IMR-90 (cell line): ENCODE measurements around the gene PIP4P1. TPM values are rescaled to one million over a fixed set of nuclear protein-coding genes. Genes with fewer than 3 reads are reported as not detected.

Source experiments
- ATAC-seq: fragments of 200-7000 bp; cut with Tn5 transposase; 2 replicates; pipeline ENCODE4 v1.9.1; 2020; ENCODE audit warnings: low read depth, mild to moderate bottlenecking, moderate library complexity
- BruUV-seq: library from RNA; stranded (reverse); fragments of 400-500 nt; replicated peaks from 2 replicates; lab custom pipeline; 2021; lab: Mats Ljungman, UMichigan
- CTCF ChIA-PET: fragments of 300-600 bp; formaldehyde crosslinking; extraction: SDS; loops from one replicate; lab custom pipeline; 2021; ENCODE audit warnings: antibody characterized with exemption; lab: Yijun Ruan, JAX
- POLR2A ChIA-PET: fragments of 300-600 bp; sonication (Branson Sonifier 250); formaldehyde crosslinking; loops from one replicate; lab custom pipeline; 2022; ENCODE audit warnings: antibody characterized with exemption; ENCODE audit not compliant: unreplicated experiment; lab: Charles Lee
- DNase-seq: peaks from one replicate; pipeline ENCODE4 v3.0.0; 2013
- H2AFZ ChIP-seq: replicated peaks from 2 replicates; pipeline ENCODE3; 2013; ENCODE audit warnings: low read length, mild to moderate bottlenecking; ENCODE audit not compliant: poor library complexity
- H2AK5ac ChIP-seq: 2 replicates; pipeline ENCODE4 v1.6.1; 2013; ENCODE audit warnings: low read depth, low read length, inconsistent platforms
- H2AK9ac ChIP-seq: replicated peaks from 2 replicates; pipeline ENCODE3; 2013; ENCODE audit warnings: mild to moderate bottlenecking, low read depth, low read length, moderate library complexity; ENCODE audit not compliant: poor library complexity
- H2BK120ac ChIP-seq: 2 replicates; pipeline ENCODE4 v1.6.1; 2013; ENCODE audit warnings: low read depth, low read length, inconsistent platforms
- H2BK15ac ChIP-seq: 3 replicates; pipeline ENCODE4 v1.6.1; 2013; ENCODE audit warnings: low read depth, low read length, inconsistent platforms
- H2BK20ac ChIP-seq: 2 replicates; pipeline ENCODE4 v1.6.1; 2013; ENCODE audit warnings: low read depth, mild to moderate bottlenecking, inconsistent platforms, low read length, moderate library complexity
- H2BK5ac ChIP-seq: 2 replicates; pipeline ENCODE4 v1.6.1; 2013; ENCODE audit warnings: mild to moderate bottlenecking, low read depth, low read length, inconsistent platforms; ENCODE audit not compliant: poor library complexity, severe bottlenecking
- H3K14ac ChIP-seq: replicated peaks from 2 replicates; pipeline ENCODE4 v1.6.1; 2013; ENCODE audit warnings: low read depth, low read length, inconsistent platforms
- H3K18ac ChIP-seq: 2 replicates; pipeline ENCODE4 v1.6.1; 2013; ENCODE audit warnings: low read depth, low read length, control low read depth
- H3K23ac ChIP-seq: 2 replicates; pipeline ENCODE4 v1.6.1; 2013; ENCODE audit warnings: low read depth, low read length, inconsistent platforms
- H3K27ac ChIP-seq: 2 replicates; pipeline ENCODE4 v1.5.1; 2013; ENCODE audit warnings: mild to moderate bottlenecking, control low read depth, low read length; ENCODE audit not compliant: insufficient read depth
- H3K27me3 ChIP-seq: 2 replicates; pipeline ENCODE4 v1.6.1; 2013; ENCODE audit warnings: low read length; ENCODE audit not compliant: control insufficient read depth, insufficient read depth
- H3K36me3 ChIP-seq: 2 replicates; pipeline ENCODE4 v1.6.1; 2013; ENCODE audit warnings: low read length, mixed read lengths; ENCODE audit not compliant: control insufficient read depth, insufficient read depth
- H3K4ac ChIP-seq: 2 replicates; pipeline ENCODE4 v1.6.1; 2013; ENCODE audit warnings: low read depth, low read length, inconsistent platforms
- H3K4me1 ChIP-seq: 2 replicates; pipeline ENCODE4 v1.6.1; 2013; ENCODE audit warnings: low read length, mixed read lengths; ENCODE audit not compliant: control insufficient read depth, insufficient read depth
- H3K4me2 ChIP-seq: 2 replicates; pipeline ENCODE4 v1.6.1; 2013; ENCODE audit warnings: low read depth, mild to moderate bottlenecking, control low read depth, low read length, moderate library complexity
- H3K4me3 ChIP-seq: 2 replicates; pipeline ENCODE4 v1.5.1; 2013; ENCODE audit warnings: low read depth, mild to moderate bottlenecking, control low read depth, low read length, moderate library complexity; ENCODE audit not compliant: insufficient read depth
- H3K56ac ChIP-seq: 2 replicates; pipeline ENCODE4 v1.6.1; 2013; ENCODE audit warnings: low read length, inconsistent platforms; ENCODE audit not compliant: insufficient read depth; ENCODE audit errors: extremely low read depth
- H3K79me1 ChIP-seq, 2 experiments: 2 replicates each; pipeline ENCODE4 v1.6.1; 2013; ENCODE audit warnings: low read length in 2 of 2, inconsistent platforms in 1 of 2, low read depth in 1 of 2
- H3K9ac ChIP-seq: 2 replicates; pipeline ENCODE4 v1.6.1; 2013; ENCODE audit warnings: low read depth, low read length, control low read depth
- H3K9me1 ChIP-seq: 2 replicates; pipeline ENCODE4 v1.6.1; 2013; ENCODE audit warnings: low read length, inconsistent platforms; ENCODE audit not compliant: insufficient read depth
- H3K9me3 ChIP-seq: 2 replicates; pipeline ENCODE4 v1.6.1; 2013; ENCODE audit warnings: low read length; ENCODE audit not compliant: control insufficient read depth, insufficient read depth
- H4K20me1 ChIP-seq: 2 replicates; pipeline ENCODE4 v1.6.1; 2013; ENCODE audit warnings: low read length, inconsistent platforms; ENCODE audit not compliant: insufficient read depth
- H4K5ac ChIP-seq: 2 replicates; pipeline ENCODE4 v1.6.1; 2013; ENCODE audit warnings: mild to moderate bottlenecking, low read depth, low read length, control low read depth
- H4K8ac ChIP-seq, 2 experiments: 2 replicates each; pipeline ENCODE4 v1.6.1; 2013; ENCODE audit warnings: low read depth in 2 of 2, low read length in 2 of 2, control low read depth in 1 of 2, inconsistent platforms in 1 of 2
- H4K91ac ChIP-seq: 2 replicates; pipeline ENCODE4 v1.6.1; 2013; ENCODE audit warnings: low read depth, low read length, inconsistent platforms; ENCODE audit not compliant: insufficient read depth
- BHLHE40 ChIP-seq: fragments of 150-350 bp; IDR thresholded peaks from 2 replicates; pipeline ENCODE4 v1.6.1; 2016; ENCODE audit warnings: mild to moderate bottlenecking, low read depth, low read length
- CEBPB ChIP-seq: IDR thresholded peaks from 2 replicates; pipeline ENCODE4 v1.6.1; 2012; ENCODE audit warnings: low read depth, low read length, improper control_type of control experiment
- CHD1 ChIP-seq: IDR thresholded peaks from 2 replicates; pipeline ENCODE4 v1.6.1; 2012; ENCODE audit warnings: low read depth, low read length, improper control_type of control experiment
- FOS ChIP-seq: fragments of 150-350 bp; IDR thresholded peaks from 2 replicates; pipeline ENCODE4 v1.6.1; 2016; ENCODE audit warnings: low read depth, low read length
- MAFK ChIP-seq: IDR thresholded peaks from 2 replicates; pipeline ENCODE4 v1.6.1; 2012; ENCODE audit warnings: low read depth, low read length, improper control_type of control experiment
- MAZ ChIP-seq: IDR thresholded peaks from 2 replicates; pipeline ENCODE4 v1.6.1; 2012; ENCODE audit warnings: low read depth, mild to moderate bottlenecking, low read length, improper control_type of control experiment, moderate library complexity, borderline replicate concordance
- MXI1 ChIP-seq: IDR thresholded peaks from 2 replicates; pipeline ENCODE4 v1.6.1; 2012; ENCODE audit warnings: low read depth, mild to moderate bottlenecking, low read length, moderate library complexity, borderline replicate concordance
- NFE2L2 ChIP-seq: fragments of 150-350 bp; IDR thresholded peaks from 2 replicates; pipeline ENCODE4 v1.6.1; 2016; ENCODE audit warnings: low read depth, mild to moderate bottlenecking, low read length
- POLR2A ChIP-seq: IDR thresholded peaks from 2 replicates; pipeline ENCODE4 v1.6.1; 2012; ENCODE audit warnings: mild to moderate bottlenecking, low read depth, low read length
- RCOR1 ChIP-seq: IDR thresholded peaks from 2 replicates; pipeline ENCODE4 v1.6.1; 2012; ENCODE audit warnings: mild to moderate bottlenecking, low read length, improper control_type of control experiment; ENCODE audit not compliant: insufficient replicate concordance
- RFX5 ChIP-seq: IDR thresholded peaks from 2 replicates; pipeline ENCODE4 v1.8.0; 2012; ENCODE audit warnings: low read depth, mild to moderate bottlenecking, low read length, moderate library complexity
- SMC3 ChIP-seq: fragments of 150-350 bp; IDR thresholded peaks from 2 replicates; pipeline ENCODE4 v1.6.1; 2016; ENCODE audit warnings: low read depth, mild to moderate bottlenecking, antibody characterized with exemption, low read length, moderate library complexity
- WGBS, 2 experiments: methylation state at CpG; one replicate each; pipeline versions ENCODE4 v1.1.5 to v1.1.7; 2013; ENCODE audit warnings: missing lambda C conversion rate in 2 of 2; ENCODE audit not compliant: insufficient read length in 1 of 2; ENCODE audit errors: extremely low coverage in 2 of 2; 5-methylcytosine and 5-hydroxymethylcytosine counted together
- dilution Hi-C: fragments of 300-500 bp; cut with HindIII; formaldehyde crosslinking; loops from one replicate; pipeline ENCODE4 v1.14.3; 2018; ENCODE audit warnings: low sequenced_read_pairs; ENCODE audit not compliant: unreplicated experiment
- in situ Hi-C: fragments of 300-500 bp; cut with MboI; formaldehyde crosslinking; loops from 3 replicates; pipeline ENCODE4 v1.14.3; 2019; ENCODE audit warnings: low sequenced_read_pairs, inconsistent platforms, mixed read lengths
- intact Hi-C: fragments of 100-400 bp; cut with micrococcal nuclease; formaldehyde crosslinking; loops from 2 replicates; pipeline ENCODE4 v1.10.0; 2022
- polyA plus RNA-seq, 3 experiments: library from polyadenylated mRNA; depleted of rRNA; stranded (reverse); fragments of >200 nt; gene quantifications; 2 replicates each; pipeline ENCODE4 v1.2.3, GENCODE V29; 2012; ENCODE audit warnings: low replicate concordance in 1 of 3
- total RNA-seq: library from RNA; depleted of rRNA; stranded (reverse); fragments of >200 nt; gene quantifications from 2 replicates; pipeline ENCODE4 v1.2.3, GENCODE V29; 2012
- TF ChIP-seq, protein P1 (sequence below): fragments of 150-350 bp; IDR thresholded peaks from 2 replicates; pipeline ENCODE4 v1.6.1; 2017; ENCODE audit warnings: mild to moderate bottlenecking, antibody characterized with exemption, low read length, low read depth
- TF ChIP-seq, protein P2 (sequence below): fragments of 150-350 bp; IDR thresholded peaks from 2 replicates; pipeline ENCODE4 v1.6.1; 2016; ENCODE audit warnings: low read depth, mild to moderate bottlenecking, low read length, moderate library complexity, borderline replicate concordance
- TF ChIP-seq, protein P3 (sequence below): conservative IDR thresholded peaks from 2 replicates; pipeline ENCODE4 v1.5.1; 2012; ENCODE audit warnings: mild to moderate bottlenecking, low read depth, low read length, improper control_type of control experiment

PIP4P1 gene
- total and polyA plus RNA-seq, 2 of the 4 experiments (the other 2 are of a cell fraction), result 15.2 to 27.8 TPM

DNA sequence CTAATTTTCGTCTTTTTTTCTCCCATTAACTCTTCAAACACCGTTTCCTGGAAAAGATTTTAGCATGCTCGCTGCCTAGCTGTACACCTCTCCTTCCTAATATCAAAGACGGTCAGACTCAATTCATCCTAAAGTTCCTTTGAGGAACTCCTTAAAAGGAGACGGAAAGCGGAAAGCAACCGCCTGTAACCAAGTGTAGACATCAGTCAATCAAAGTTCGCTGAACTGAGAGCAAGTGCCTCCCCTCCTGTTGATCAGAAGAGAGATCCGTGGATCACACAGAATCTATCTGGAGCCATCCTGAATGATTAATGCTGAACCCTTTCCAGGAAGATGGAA, 47.5 kb downstream of the PIP4P1 start:
- H3K4me2 ChIP-seq, result peak overlapping the region; percentile 99
- H3K36me3 ChIP-seq, result no peaks in the 10 kb centered on the region
- no peak overlapping the region for H2AK9ac ChIP-seq
- peak overlapping the region; percentile 81 to 92 for H4K8ac ChIP-seq
- no peaks in the 10 kb centered on the region for H3K9me3 ChIP-seq
- H3K4me1 ChIP-seq, result peaks cover 6% of the 10 kb centered on the region
- peak; percentile 1; the same call in 1 of the 2 replicates for ATAC-seq
- H3K18ac ChIP-seq, result peak overlapping the region; percentile 31; the same call in 1 of the 2 replicates
- 0 out of 2 replicates have a peak, but pooled peaks cover 2% of the 10 kb centered on the region for H3K27me3 ChIP-seq
- peak overlapping the region; percentile 87 for H4K5ac ChIP-seq
- H3K9ac ChIP-seq, result peak overlapping the region; percentile 66
- no TSS peak for BruUV-seq
- ChIA-PET POLR2A (no interaction called here), CTCF (interaction anchor here (0.6 kb wide), 1 partner anchor 73 kb away, joined by 3 read pairs; no protein-coding TSS in a partner anchor)
- no peak overlapping the region for H2AK5ac ChIP-seq
- H3K23ac ChIP-seq, result peak overlapping the region; percentile 61
- in situ Hi-C loops, result loop anchor here (5.0 to 10.0 kb wide), 2 partner anchors 199 to 271 kb away; partner anchors contain the start of genes ANG and RNASE4
- peak overlapping the region; percentile 78 for H3K14ac ChIP-seq
- H3K79me1 ChIP-seq, result peaks cover 4 to 21% of the 10 kb centered on the region in 2 experiments; a peak in 3 of 4 replicates
- peak overlapping the region; percentile 81 for H3K56ac ChIP-seq
- H3K27ac ChIP-seq, result peak overlapping the region; percentile 98
- no peaks in the 10 kb centered on the region for H4K20me1 ChIP-seq
- H3K4ac ChIP-seq, result peak overlapping the region; percentile 30
- no peak overlapping the region for H2BK20ac ChIP-seq
- peak overlapping the region; percentile 13; the same call in 1 of the 3 replicates for H2BK15ac ChIP-seq
- 0 out of 2 replicates have a peak, but pooled peaks cover 4% of the 10 kb centered on the region for H3K9me1 ChIP-seq
- dilution Hi-C loops, result no loop called here
- peak overlapping the region; percentile 43 for H2BK120ac ChIP-seq
- peak overlapping the region; percentile 60 for H4K91ac ChIP-seq
- WGBS, 2 experiments, result 7% methylated on average over 3 of the region's 9 CpGs; no CpG with 5 or more reads in 1 of the 2 experiments
- TF ChIP-seq SMC3 (no peak), RFX5 (no peak), CEBPB (no peak), RCOR1 (no peak), BHLHE40 (no peak), POLR2A (no peak), MAZ (no peak), CHD1 (no peak), NFE2L2 (no peak), FOS (no peak), MAFK (no peak), MXI1 (no peak)
- TF ChIP-seq, protein P1, sequence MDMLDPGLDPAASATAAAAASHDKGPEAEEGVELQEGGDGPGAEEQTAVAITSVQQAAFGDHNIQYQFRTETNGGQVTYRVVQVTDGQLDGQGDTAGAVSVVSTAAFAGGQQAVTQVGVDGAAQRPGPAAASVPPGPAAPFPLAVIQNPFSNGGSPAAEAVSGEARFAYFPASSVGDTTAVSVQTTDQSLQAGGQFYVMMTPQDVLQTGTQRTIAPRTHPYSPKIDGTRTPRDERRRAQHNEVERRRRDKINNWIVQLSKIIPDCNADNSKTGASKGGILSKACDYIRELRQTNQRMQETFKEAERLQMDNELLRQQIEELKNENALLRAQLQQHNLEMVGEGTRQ, result no peak
- TF ChIP-seq, protein P2, sequence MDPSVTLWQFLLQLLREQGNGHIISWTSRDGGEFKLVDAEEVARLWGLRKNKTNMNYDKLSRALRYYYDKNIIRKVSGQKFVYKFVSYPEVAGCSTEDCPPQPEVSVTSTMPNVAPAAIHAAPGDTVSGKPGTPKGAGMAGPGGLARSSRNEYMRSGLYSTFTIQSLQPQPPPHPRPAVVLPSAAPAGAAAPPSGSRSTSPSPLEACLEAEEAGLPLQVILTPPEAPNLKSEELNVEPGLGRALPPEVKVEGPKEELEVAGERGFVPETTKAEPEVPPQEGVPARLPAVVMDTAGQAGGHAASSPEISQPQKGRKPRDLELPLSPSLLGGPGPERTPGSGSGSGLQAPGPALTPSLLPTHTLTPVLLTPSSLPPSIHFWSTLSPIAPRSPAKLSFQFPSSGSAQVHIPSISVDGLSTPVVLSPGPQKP, result no peak
- TF ChIP-seq, protein P3, sequence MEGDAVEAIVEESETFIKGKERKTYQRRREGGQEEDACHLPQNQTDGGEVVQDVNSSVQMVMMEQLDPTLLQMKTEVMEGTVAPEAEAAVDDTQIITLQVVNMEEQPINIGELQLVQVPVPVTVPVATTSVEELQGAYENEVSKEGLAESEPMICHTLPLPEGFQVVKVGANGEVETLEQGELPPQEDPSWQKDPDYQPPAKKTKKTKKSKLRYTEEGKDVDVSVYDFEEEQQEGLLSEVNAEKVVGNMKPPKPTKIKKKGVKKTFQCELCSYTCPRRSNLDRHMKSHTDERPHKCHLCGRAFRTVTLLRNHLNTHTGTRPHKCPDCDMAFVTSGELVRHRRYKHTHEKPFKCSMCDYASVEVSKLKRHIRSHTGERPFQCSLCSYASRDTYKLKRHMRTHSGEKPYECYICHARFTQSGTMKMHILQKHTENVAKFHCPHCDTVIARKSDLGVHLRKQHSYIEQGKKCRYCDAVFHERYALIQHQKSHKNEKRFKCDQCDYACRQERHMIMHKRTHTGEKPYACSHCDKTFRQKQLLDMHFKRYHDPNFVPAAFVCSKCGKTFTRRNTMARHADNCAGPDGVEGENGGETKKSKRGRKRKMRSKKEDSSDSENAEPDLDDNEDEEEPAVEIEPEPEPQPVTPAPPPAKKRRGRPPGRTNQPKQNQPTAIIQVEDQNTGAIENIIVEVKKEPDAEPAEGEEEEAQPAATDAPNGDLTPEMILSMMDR, result no peak
- intact Hi-C loops, result loop anchor here (2.0 kb wide), 2 partner anchors 71 to 269 kb away; partner anchors contain the start of gene PARP2
- peak overlapping the region; percentile 79 for H3K4me3 ChIP-seq
- no peak for DNase-seq
- H2AFZ ChIP-seq, result peak overlapping the region; percentile 99
- H2BK5ac ChIP-seq, result peak overlapping the region; percentile 63
